ENCODE data around the gene HHAT. TPM values are rescaled to one million over a fixed set of nuclear protein-coding genes. Genes with fewer than 3 reads are reported as not detected.

Gene HHAT
- total RNA-seq, 2 experiments from 2014 or later = 3.6 to 3.9 TPM

DNA sequence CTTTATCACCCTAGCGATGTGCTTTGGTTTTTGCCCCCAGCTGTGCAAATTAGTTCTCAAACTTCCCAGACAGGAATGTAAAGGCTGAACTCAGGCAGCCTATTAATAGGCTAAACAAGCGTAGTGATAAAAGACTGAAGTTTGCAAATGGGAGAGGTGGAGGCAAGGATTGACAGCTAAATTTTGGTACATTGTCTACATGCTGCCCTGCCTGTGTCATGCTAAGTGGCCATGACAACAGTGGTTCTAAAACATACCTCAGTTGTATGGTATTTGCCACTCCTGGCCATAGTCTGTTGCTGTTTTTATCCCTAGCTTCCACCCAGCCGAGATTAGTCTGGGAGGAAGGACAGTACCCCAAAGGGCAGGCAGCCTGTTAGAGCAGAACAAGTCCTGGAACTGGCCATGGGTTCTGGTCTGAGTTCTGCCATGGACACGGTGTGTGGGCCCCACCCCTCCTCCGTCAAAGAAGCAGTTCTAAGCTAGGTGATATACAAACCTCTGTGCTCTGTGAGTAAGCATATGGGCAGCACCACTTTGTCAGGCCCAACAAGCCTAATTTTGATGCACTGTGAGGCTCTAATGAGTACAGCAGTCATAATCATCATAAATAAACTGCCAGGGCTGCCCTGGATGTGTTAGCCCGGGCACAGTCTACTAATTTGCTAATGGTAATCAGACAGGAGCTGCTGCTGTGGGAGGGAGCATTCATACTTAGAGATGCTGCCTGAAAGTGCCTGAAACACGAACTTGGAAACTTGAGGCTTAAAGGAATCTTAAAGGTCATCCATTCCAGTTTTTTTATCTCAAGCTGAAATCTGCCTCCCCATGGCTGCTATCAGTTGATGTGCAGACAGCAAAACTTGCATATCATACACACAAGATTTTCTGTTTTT, 177.1 kb downstream of the HHAT start:
- no peaks in the 10 kb centered on the region for H3K27me3 Mint-ChIP-seq (ENCODE audit: low read depth)
- H3K4me3 Mint-ChIP-seq = no peak overlapping the region
- H3K27ac Mint-ChIP-seq = no peak overlapping the region
- CTCF ChIA-PET = no interaction called here
- no peaks in the 10 kb centered on the region for H3K36me3 Mint-ChIP-seq (ENCODE audit: low read depth)
- intact Hi-C loops (cut with micrococcal nuclease) = no loop called here
- no peak for DNase-seq
- H3K4me1 Mint-ChIP-seq (ENCODE audit: low read depth) = no peaks in the 10 kb centered on the region
- H3K9me3 Mint-ChIP-seq = no peaks in the 10 kb centered on the region

DNA sequence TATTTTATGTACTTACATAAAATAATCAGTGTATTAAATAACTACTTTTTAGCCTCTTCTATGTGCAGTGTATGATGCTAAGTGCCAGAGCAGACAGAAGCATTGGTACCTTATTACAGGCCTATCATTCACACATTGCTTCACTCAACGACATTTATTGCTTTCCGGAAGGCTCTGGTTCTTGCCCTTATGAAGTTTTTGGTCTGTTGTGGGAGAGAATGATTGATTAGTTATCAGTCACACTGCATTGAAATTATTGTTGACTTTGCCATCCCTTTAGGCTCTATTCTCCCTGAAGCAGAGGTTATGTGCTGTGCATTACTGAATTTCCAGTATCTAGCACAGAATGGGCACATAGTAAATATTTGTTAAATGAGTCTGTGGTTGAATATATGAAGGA, 178.0 kb downstream of the HHAT start:
- no peak for DNase-seq
- Mint-ChIP-seq H3K27ac (no peak overlapping the region), H3K36me3 (ENCODE audit: low read depth) (no peaks in the 10 kb centered on the region), H3K9me3 (no peaks in the 10 kb centered on the region), H3K4me1 (ENCODE audit: low read depth) (no peaks in the 10 kb centered on the region), H3K27me3 (ENCODE audit: low read depth) (no peaks in the 10 kb centered on the region), H3K4me3 (no peak overlapping the region)
- CTCF ChIA-PET = no interaction called here
- intact Hi-C loops (cut with micrococcal nuclease) = no loop called here

DNA sequence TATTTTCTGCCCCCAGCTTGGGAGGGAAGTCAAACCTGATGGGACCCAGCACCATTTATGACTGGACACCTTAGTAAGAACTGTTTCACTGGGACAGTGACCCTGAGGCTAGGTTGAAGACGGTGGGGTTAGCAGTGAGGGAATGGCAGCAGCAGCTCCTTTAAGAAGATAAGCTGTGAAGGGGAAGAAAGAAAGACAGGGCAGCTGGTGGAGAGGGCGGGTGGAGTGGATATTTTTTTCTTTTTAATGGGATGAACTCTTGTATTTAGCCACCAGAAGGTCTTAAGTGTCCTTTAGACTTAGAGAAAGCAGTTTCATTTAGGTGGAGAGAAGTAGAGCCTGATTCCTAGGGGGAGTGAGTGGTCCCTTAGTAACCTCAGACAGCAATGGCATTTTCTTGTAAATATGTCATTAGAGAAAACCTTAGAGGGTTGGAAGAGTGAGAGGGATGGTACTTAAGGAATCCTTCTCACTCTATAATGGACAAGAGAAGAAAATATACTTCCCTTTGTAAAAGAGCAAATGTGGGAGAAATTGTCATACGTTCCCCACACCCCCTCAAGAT, 187.5 kb downstream of the HHAT start:
- CTCF ChIA-PET = no interaction called here
- H3K9me3 Mint-ChIP-seq = no peaks in the 10 kb centered on the region
- no peak for DNase-seq
- H3K36me3 Mint-ChIP-seq (ENCODE audit: low read depth) = no peaks in the 10 kb centered on the region
- H3K4me1 Mint-ChIP-seq (ENCODE audit: low read depth) = no peaks in the 10 kb centered on the region
- H3K4me3 Mint-ChIP-seq = no peak overlapping the region
- intact Hi-C loops (cut with micrococcal nuclease) = no loop called here
- H3K27me3 Mint-ChIP-seq (ENCODE audit: low read depth) = peaks cover 2% of the 10 kb centered on the region
- H3K27ac Mint-ChIP-seq = no peak overlapping the region

DNA sequence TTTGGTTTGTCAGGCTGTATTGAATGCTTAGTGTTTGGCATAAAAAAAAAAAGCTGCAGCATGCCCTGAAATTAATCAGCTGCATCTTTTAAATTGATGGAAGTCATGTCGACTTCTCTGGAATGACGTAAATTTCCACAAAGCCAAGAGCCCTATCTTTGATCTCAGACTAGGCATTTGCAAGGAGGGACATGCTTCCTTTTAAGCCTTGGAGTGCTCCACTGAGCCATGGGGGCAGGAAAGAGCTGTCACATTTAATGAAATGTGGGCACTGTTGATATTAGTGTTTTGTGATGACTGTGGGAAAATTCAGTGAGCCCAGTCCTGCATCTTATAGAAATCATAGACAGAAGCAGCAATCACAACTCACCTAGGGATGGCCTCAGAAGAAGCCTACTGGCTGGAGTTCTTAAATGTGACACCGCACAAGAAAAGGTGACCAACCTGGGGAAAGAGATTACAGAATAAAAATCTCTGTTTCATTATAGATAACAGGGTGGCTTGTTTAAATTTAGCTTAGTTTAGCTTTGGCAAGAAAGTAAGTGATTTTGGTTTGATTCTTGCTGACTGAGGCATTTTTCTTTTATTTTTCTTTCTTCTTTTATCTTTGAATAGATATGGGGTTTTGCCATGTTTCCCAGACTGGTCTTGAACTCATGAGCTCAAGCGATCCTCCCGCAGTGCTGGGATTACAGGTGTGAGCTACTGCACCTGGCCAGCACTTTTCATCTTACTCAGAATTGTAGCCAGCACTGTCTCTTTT, 188.2 kb downstream of the HHAT start:
- intact Hi-C loops (cut with micrococcal nuclease) = no loop called here
- no peak for DNase-seq
- Mint-ChIP-seq H3K4me3 (no peak overlapping the region), H3K27me3 (ENCODE audit: low read depth) (peaks cover 2% of the 10 kb centered on the region), H3K36me3 (ENCODE audit: low read depth) (no peaks in the 10 kb centered on the region), H3K27ac (no peak overlapping the region), H3K4me1 (ENCODE audit: low read depth) (no peaks in the 10 kb centered on the region), H3K9me3 (no peaks in the 10 kb centered on the region)
- CTCF ChIA-PET = interaction anchor here (1.0 kb wide), 1 partner anchor 27 kb away, joined by 3 read pairs; no protein-coding TSS in a partner anchor

DNA sequence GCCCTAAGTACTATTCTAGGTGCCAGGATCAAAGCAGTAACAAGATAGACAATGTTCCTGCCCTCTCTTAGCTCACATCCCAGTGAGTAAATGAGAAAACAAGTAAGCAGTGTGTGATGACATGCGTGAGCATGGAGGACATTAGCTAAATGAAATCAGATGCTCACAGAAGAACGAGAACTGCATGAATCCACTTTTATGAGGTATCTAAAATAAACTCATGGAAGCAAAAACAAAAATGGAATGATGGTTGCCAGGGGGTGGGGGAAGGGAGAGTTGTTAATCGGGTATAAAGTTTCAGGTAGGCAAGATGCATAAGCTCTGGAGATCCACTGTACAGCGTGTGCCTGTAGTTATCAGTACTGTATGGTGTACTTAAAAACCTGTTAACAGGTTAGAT, 195.1 kb downstream of the HHAT start:
- Mint-ChIP-seq H3K27me3 (ENCODE audit: low read depth) (peaks cover 2% of the 10 kb centered on the region), H3K9me3 (no peaks in the 10 kb centered on the region), H3K36me3 (ENCODE audit: low read depth) (no peaks in the 10 kb centered on the region), H3K4me1 (ENCODE audit: low read depth) (no peaks in the 10 kb centered on the region), H3K27ac (no peak overlapping the region), H3K4me3 (no peak overlapping the region)
- CTCF ChIA-PET = no interaction called here
- intact Hi-C loops (cut with micrococcal nuclease) = no loop called here
- DNase-seq = no peak

DNA sequence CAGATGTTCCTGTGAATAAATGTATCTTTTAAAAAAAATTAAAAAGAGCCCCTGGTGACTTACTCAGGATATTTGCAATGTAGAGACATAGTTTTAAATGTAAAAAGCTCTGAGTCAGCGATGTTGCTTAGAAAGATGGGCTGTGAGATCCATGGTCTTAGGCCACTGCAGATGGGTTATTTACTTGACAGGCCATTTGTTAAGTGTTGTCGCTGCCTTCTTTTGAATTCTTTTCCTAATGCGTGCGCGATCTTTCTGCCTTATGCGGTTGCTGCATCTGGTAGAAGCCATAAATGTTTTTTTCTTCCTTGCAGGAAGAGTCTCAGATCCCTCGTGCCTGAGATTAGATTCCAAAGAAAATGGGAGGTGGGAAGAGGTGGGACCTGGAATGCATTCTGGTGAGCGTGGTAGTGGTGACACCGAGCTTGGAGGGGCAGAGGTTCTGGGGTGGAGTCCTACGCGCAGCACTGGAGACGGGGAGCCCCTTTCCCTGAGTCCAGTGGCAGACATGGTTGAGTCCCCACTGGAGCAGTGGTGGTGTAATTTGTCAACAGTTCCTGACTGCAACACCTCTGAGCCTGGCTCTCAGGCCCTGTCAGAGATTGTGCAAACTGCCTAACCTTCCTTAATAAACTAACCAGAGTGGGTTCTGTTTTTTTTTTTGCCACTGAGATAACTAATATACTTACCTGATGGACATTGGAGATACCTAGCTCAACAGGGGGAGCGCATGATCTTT, 197.2 kb downstream of the HHAT start:
- Mint-ChIP-seq H3K27me3 (ENCODE audit: low read depth) (peaks cover 2% of the 10 kb centered on the region), H3K36me3 (ENCODE audit: low read depth) (no peaks in the 10 kb centered on the region), H3K4me1 (ENCODE audit: low read depth) (no peaks in the 10 kb centered on the region), H3K27ac (no peak overlapping the region), H3K9me3 (no peaks in the 10 kb centered on the region), H3K4me3 (no peak overlapping the region)
- no peak for DNase-seq
- CTCF ChIA-PET = no interaction called here
- intact Hi-C loops (cut with micrococcal nuclease) = no loop called here

DNA sequence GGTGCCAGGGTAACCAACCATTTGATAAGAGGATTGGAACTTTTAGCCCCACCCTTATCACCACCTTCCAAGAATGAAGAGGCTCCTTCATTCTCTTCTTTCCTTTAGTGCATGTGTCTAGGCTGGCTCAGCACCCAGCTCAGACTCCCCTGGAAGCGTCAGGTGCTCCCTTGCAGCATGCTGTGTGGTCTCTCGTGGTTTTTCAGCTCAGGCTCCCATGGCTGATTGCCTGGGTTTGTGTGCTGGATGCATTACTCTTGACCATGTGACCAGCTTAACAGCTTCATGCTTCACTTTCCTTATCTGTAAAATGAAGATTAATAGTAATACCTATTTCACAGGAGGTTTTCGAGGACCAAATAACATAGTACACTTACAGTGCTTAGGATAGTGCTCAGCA, 198.4 kb downstream of the HHAT start:
- intact Hi-C loops (cut with micrococcal nuclease) = no loop called here
- CTCF ChIA-PET = interaction anchor here (0.6 kb wide), 1 partner anchor 35 kb away, joined by 3 read pairs; no protein-coding TSS in a partner anchor
- H3K27ac Mint-ChIP-seq = no peak overlapping the region

DNA sequence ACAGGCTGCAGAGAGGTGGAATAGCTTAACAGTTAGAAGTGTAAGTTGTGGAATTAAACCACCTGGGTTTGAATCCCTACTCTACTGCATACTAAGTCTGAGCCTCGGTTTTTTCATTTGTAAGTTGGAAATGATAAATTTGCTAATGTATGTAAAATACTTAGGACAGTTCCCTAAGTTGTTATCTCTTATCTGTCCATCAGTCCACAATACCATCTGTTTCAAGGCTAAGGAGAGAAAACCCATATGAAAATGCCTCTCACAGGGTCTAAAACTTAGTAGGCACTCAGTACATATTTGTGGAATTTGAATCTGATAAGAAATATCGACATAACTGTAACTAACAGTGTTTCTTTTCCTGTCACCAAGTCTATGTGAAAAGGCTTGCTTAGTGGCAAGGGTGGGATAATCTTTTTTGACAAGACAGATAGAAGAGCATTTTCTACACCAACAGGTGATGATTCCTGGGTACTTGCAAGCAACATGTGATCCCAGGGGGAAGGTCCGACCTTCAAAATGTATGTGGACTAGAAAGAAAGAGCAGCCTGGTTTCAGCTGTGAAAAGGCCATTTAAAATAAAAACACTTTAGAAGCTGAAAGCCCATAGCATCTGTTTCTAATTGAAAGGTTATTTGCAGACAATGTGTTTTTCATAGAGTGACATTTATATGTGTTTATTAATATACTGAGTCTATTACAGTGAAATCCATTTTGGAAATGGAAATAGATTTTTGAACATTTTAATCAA, 202.9 kb downstream of the HHAT start:
- no peak for DNase-seq
- CTCF ChIA-PET = no interaction called here
- Mint-ChIP-seq H3K27me3 (ENCODE audit: low read depth) (no peaks in the 10 kb centered on the region), H3K9me3 (no peaks in the 10 kb centered on the region), H3K36me3 (ENCODE audit: low read depth) (no peaks in the 10 kb centered on the region), H3K27ac (no peak overlapping the region), H3K4me1 (ENCODE audit: low read depth) (no peaks in the 10 kb centered on the region), H3K4me3 (no peak overlapping the region)
- intact Hi-C loops (cut with micrococcal nuclease) = no loop called here

More for the DNA sequence above, 198.4 kb downstream of the HHAT start:
- DNase-seq = no peak
- Mint-ChIP-seq H3K4me3 (no peak overlapping the region), H3K27me3 (ENCODE audit: low read depth) (no peaks in the 10 kb centered on the region), H3K4me1 (ENCODE audit: low read depth) (no peaks in the 10 kb centered on the region), H3K36me3 (ENCODE audit: low read depth) (no peaks in the 10 kb centered on the region), H3K9me3 (no peaks in the 10 kb centered on the region)

DNA sequence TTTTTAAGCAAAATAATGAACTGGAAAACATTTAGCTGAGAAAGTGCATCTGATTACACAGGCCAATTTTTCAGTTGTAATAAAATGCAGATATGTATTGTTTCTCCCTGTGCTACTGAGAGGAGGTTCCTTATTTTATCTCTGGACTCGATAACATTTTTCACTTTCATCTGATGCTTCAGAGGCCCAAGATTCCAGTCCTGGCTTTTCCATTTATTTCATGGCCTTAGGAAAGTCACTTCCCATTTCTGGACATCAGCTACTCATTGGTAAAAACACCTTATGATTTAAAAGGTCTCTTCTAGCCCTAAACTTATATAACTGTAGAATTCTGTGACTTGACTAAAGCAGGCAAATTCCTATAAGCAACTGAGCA, 203.5 kb downstream of the HHAT start:
- Mint-ChIP-seq H3K36me3 (ENCODE audit: low read depth) (no peaks in the 10 kb centered on the region), H3K9me3 (no peaks in the 10 kb centered on the region), H3K4me3 (no peak overlapping the region), H3K4me1 (ENCODE audit: low read depth) (no peaks in the 10 kb centered on the region), H3K27me3 (ENCODE audit: low read depth) (no peaks in the 10 kb centered on the region), H3K27ac (no peak overlapping the region)
- intact Hi-C loops (cut with micrococcal nuclease) = no loop called here
- CTCF ChIA-PET = no interaction called here
- no peak for DNase-seq

DNA sequence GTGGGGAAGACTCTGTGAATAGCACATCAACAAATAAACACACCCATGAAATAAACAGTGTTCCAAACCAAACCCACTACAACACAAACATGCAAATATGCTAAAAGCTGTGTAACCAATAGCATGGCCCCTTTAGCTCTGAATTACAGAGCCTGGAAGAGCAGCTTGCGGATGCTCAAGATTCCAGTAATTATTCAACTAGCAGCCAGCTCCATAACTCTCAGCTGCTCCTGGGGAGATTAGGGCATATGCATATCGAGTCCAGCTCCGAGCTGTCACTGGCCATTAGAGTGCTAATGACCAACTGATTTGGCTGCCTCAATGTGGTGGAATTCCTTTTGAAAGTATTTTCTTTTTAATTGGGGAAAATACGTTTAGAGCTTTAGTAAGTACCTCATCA, 207.1 kb downstream of the HHAT start:
- CTCF ChIA-PET = no interaction called here
- Mint-ChIP-seq H3K36me3 (ENCODE audit: low read depth) (no peaks in the 10 kb centered on the region), H3K4me3 (no peak overlapping the region), H3K27me3 (ENCODE audit: low read depth) (no peaks in the 10 kb centered on the region), H3K4me1 (ENCODE audit: low read depth) (no peaks in the 10 kb centered on the region), H3K9me3 (no peaks in the 10 kb centered on the region), H3K27ac (no peak overlapping the region)
- no peak for DNase-seq
- intact Hi-C loops (cut with micrococcal nuclease) = no loop called here

DNA sequence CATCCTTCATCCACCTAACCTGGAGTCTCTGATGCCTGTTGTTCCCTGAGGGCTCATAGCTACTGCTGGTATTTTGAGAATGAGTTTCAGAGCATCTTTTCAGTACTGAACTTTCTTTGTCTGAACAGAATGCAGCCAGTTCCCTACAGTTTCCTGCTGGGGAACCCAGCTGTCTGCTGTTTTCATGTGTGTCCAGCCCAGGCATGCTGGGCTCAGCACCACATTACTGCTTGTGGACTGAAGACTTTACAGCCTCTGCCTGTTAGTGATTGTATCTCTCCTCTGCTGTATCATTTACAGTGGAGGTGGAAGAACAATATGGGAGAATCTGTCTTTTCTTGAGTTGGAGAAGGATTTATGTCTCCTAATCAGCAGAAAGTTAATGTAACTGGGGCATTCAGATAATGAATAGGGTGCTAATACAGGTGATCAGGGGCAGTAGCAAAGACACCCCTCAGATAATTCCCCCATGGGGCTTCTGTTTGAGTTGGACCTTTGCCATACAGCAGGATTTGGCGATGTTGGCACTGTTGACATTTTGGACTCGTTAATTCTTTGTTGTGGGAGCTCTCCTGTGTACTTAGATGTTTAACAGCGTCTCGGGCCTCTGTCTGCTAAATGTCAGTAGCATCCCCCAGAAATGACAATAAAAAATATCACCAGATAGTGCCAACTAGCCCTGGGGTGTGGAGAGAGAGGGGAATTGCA, 207.7 kb downstream of the HHAT start:
- no peaks in the 10 kb centered on the region for H3K4me1 Mint-ChIP-seq (ENCODE audit: low read depth)
- CTCF ChIA-PET = no interaction called here
- no peaks in the 10 kb centered on the region for H3K9me3 Mint-ChIP-seq
- DNase-seq = no peak
- no peak overlapping the region for H3K4me3 Mint-ChIP-seq
- no peak overlapping the region for H3K27ac Mint-ChIP-seq
- no peaks in the 10 kb centered on the region for H3K27me3 Mint-ChIP-seq (ENCODE audit: low read depth)
- intact Hi-C loops (cut with micrococcal nuclease) = no loop called here
- H3K36me3 Mint-ChIP-seq (ENCODE audit: low read depth) = no peaks in the 10 kb centered on the region
